PC-3 (cell line): Measurements from ENCODE around the gene ZNF816.

Source experiments
- CTCF ChIP-seq: fragments of 300-600 bp; sonication (generic); conservative IDR thresholded peaks from 2 replicates; pipeline ENCODE4 v1.5.1; 2017; ENCODE audit warnings: antibody characterized with exemption, low read depth, mild to moderate bottlenecking, low read length
- EZH2 ChIP-seq: fragments of 300-600 bp; sonication (generic); IDR thresholded peaks from one replicate; pipeline ENCODE4 v1.6.1; 2017; ENCODE audit warnings: antibody characterized with exemption, mild to moderate bottlenecking, low read length; ENCODE audit not compliant: unreplicated experiment
- EZH2phosphoT487 ChIP-seq: fragments of 300-600 bp; sonication (generic); IDR thresholded peaks from 2 replicates; pipeline ENCODE4 v1.6.1; 2018; ENCODE audit warnings: mild to moderate bottlenecking, antibody characterized with exemption, low read length, borderline replicate concordance

GRCh38 chr19:52987221-52987620 lies 24.5 kb upstream of the ZNF816 start:
- TF ChIP-seq CTCF (no peak), EZH2phosphoT487 (no peak), EZH2 (no peak)
